NOMO-1 (cell line): ENCODE data around the gene OR14A16.

Experiments used
- DNase-seq, 2 experiments: peaks; one replicate each; lab custom pipeline; 2025; ENCODE audit not compliant: unreplicated experiment in 2 of 2; lab: John Stamatoyannopoulos, UW

OR14A16 gene

GRCh38 chr1:247797518-247797917 is 26.4 kb downstream of the OR14A16 start:
- no peak for DNase-seq

GRCh38 chr1:247769603-247770002 is 54.3 kb downstream of the OR14A16 start:
- no peak for DNase-seq
